Cardiac fibroblast (primary cell): Measurements from ENCODE around the gene TMEM100.

Experiments
- DNase-seq, 2 donors: peaks; one replicate each; pipeline versions ENCODE4 v3.0.0 to v3.0.0-alpha.2; 2010; ENCODE audit warnings: low read depth in 2 of 2
- H3K4me3 ChIP-seq, 2 donors: replicated peaks in 1 of 2; 1 replicate in 1 of 2; 2 replicates in 1 of 2; pipeline ENCODE4 v1.5.1; 2011; ENCODE audit warnings: low read depth in 2 of 2, low read length in 2 of 2, mild to moderate bottlenecking in 2 of 2, moderate library complexity in 1 of 2
- TF ChIP-seq, protein P1 (sequence below): IDR thresholded peaks from one replicate; pipeline ENCODE4 v1.5.1; 2011; ENCODE audit warnings: low read depth, mild to moderate bottlenecking, low read length, inconsistent platforms

TMEM100 gene, protein sequence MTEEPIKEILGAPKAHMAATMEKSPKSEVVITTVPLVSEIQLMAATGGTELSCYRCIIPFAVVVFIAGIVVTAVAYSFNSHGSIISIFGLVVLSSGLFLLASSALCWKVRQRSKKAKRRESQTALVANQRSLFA

DNA sequence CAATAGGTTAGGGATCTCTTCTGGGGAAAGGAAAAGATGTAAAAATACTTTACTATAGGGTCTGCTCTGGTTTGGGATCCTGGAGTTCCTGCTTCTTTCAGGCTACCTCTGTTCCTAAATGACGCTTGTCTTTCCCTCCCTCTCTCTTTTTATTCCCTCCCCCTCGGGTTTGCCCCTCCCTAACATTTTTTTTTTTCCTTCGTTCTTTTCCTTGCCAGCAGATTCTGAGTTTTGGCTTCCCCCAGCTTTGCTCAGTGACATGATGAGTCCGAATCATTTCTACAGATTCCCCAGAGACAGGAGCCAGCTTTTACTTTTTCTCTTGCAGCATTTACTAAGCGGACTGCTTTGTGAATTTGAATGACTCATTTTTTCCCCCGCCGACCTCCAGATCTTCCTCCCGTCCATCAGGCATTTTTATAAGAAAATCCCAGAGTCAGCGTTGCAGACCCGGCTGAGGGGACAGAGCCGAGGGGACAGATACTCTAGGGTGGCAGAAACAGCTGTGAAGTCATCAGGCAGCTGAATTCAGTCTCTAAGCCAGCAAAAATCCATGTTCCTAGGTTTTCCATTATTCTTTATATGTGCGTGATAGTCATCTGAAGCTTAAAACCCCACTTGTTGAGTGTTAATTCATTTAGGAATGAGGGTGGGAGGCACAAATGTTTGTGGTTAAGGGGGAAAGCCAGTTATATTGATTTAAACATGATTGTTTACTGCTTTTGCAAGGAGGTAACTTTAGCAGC, at the start of gene TMEM100:
Gene TMEM100, minus strand, starts transcription at position 123 of the 746 bp plus-strand sequence. CDS start 1,794 bp downstream, outside the sequence.
- H3K4me3 ChIP-seq = peak within 1 kb of the TSS; percentile 16 to 41
- peak; percentile 86 to 95 for DNase-seq

DNA sequence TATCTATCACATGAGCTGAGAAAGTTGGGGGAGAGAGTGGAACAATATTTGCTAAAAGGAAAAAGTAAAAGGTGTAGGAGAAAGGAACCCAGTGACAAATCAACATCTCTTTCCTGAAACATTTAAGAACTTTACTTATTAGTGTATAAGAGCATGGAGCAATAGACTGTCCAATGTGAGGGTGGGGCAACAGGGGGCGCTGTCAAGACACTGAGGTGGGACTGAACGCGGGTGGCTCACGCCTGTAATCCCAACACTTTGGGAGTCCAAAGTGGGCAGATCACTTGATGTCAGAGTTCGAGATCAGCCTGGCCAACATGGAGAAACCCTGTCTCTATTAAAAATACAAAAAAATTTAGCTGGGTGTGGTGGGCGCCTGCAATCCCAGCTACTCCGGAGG, 49.4 kb upstream of the TMEM100 start:
- TF ChIP-seq, protein P1, sequence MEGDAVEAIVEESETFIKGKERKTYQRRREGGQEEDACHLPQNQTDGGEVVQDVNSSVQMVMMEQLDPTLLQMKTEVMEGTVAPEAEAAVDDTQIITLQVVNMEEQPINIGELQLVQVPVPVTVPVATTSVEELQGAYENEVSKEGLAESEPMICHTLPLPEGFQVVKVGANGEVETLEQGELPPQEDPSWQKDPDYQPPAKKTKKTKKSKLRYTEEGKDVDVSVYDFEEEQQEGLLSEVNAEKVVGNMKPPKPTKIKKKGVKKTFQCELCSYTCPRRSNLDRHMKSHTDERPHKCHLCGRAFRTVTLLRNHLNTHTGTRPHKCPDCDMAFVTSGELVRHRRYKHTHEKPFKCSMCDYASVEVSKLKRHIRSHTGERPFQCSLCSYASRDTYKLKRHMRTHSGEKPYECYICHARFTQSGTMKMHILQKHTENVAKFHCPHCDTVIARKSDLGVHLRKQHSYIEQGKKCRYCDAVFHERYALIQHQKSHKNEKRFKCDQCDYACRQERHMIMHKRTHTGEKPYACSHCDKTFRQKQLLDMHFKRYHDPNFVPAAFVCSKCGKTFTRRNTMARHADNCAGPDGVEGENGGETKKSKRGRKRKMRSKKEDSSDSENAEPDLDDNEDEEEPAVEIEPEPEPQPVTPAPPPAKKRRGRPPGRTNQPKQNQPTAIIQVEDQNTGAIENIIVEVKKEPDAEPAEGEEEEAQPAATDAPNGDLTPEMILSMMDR = no peak
- no peak overlapping the region for H3K4me3 ChIP-seq
- no peak for DNase-seq

More for the DNA sequence above, at the start of gene TMEM100:
- TF ChIP-seq, protein P1 = no peak

DNA sequence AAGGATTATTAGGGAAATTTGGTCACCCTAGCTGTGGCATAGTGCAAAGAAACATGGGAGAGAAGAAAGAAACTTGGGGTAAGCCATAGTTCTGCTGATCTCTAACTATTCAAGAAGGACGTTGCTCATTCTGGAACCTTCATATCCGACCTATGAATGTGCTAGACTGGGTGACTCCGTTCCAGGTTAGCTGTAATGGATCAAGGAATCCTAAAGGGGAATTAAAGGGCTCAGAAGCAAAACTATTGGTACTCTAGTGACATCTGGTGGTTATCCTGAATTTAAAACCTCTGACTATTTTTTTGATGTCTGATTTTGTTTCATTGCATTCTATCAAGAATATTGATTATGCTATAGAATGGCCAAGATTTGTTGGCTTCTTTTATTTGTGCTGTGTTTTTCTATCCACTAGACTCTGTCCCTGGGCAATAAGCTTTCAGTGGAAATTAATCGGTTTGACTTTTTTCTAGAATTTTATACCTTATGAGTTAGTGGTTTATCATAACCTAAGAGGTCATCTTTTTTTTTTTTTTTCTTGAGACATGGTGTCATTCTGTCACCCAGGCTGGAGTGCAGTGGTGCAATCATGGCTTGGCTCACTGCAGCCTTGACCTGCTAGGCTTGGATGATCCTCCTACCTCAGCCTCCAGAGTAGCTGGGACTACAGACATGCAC, 47.7 kb upstream of the TMEM100 start:
- DNase-seq = peak; percentile 78 to 88
- no peak overlapping the region for H3K4me3 ChIP-seq
- TF ChIP-seq, protein P1 = peak; percentile 39

DNA sequence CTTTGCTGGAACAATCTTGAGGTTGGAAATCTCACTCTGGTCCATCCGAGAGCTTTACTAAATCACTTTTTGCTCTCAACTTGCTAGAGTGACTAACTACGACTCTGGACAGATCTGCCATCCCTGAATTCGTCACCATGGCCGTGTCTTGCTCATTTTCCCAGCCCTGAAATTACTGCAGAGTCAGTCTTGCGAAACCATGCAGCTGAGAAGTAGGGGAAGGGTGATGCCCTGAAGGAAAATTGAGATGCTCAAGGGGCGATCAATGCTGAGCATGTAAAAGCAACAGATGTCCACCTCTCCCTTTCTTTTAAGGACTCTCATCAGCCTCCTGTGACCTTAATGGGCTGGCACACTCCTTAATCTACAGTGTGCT, 46.9 kb upstream of the TMEM100 start:
- peak; percentile 80 to 92 for DNase-seq
- H3K4me3 ChIP-seq = no peak overlapping the region

DNA sequence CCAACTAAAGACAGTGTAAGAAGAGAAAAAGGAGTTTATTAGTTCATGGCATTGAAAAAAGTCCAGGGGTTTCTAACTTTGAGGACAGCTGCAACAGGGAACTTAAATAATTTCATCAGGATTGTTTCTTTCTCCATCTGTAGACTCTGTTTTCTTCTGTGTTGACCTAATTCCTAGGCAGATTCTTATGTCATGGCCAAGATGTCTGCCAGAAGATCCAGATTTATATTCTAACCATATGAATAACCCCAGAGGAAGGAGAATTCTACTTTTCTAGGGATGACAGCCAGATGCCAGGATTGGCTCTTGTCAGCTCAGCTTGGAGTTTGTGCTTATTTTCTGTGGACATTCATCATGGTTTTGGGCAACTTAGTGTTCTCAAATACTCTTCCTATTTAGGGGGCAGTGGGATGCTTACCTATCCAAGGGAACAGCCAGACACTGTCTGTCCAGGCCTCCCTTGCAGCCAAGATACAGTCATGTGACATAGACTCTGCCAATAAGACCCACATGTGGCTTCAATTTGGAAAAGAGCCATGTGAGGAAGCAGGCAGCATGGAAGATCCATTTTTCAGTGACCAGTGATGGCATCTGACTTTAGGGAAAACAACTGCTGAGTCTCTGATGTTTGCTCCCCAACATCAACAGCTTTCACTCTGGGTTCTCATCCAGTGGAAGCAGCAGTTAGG, 46.4 kb upstream of the TMEM100 start:
- DNase-seq = peak in 1 of 2 donors; percentile 28
- H3K4me3 ChIP-seq = no peak overlapping the region
- TF ChIP-seq, protein P1 = no peak

More for the DNA sequence above, 46.9 kb upstream of the TMEM100 start:
- TF ChIP-seq, protein P1 = no peak

DNA sequence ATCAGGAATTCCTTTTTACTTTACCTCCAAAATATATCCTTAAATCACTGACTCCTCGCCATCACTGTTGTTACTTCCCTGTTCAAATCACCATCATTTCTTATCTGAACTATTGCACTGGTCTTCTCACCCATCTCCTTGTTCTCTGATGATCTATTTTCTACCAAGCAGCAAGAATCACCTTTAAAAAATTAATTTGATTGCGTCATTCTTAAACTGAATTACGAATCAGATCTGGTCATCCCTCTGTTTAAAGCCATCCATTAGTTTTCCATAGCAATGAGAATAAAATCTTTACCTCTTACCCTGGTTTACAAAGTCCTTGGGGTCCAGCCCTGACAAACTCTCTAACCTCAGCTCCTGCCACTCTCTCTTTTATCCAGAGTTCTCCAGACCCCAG, 42.8 kb upstream of the TMEM100 start:
- no peak for DNase-seq
- TF ChIP-seq, protein P1 = no peak
- no peak overlapping the region for H3K4me3 ChIP-seq
